A549 (cell line): ENCODE results near the gene TPM2. TPM values are rescaled to one million over a fixed set of nuclear protein-coding genes. Genes with fewer than 3 reads are reported as not detected.

Experiments
- ATAC-seq, 2 experiments: fragments of 200-7000 bp in 1 of 2; fragments of >200 bp in 1 of 2; cut with Nextera tagmentation in 1 of 2; cut with Tn5 transposase in 1 of 2; 3 replicates each; pipeline versions ENCODE4 v1.8.0 to v1.9.1; 2018 to 2020; ENCODE audit warnings: mild to moderate bottlenecking in 1 of 2, moderate library complexity in 1 of 2
- CTCF ChIA-PET: fragments of 300-600 bp; sonication (Branson Sonifier 250); formaldehyde crosslinking; extraction: SDS; loops from one replicate; lab custom pipeline; 2021; ENCODE audit warnings: antibody characterized with exemption, inconsistent platforms; lab: Yijun Ruan, JAX
- POLR2A ChIA-PET: fragments of 350-600 bp; formaldehyde crosslinking; extraction: SDS; loops from one replicate; lab custom pipeline; 2021; ENCODE audit warnings: antibody characterized with exemption, inconsistent platforms; lab: Yijun Ruan, JAX
- DNase-seq, 2 experiments: peaks; one replicate each; pipeline versions ENCODE4 v3.0.0 to v3.0.0-alpha.2; 2011 to 2016; ENCODE audit warnings: low read depth in 1 of 2, low spot score in 1 of 2
- FAIRE-seq: peaks from 2 replicates; lab custom pipeline; 2011; peaks lifted over from hg19 to GRCh38; lab: Jason Lieb, UNC
- H3K27ac ChIP-seq, 2 experiments: fragments of >200 bp; sonication (Bioruptor Twin); formaldehyde crosslinking; 3 replicates each; pipeline ENCODE4 v1.5.1; 2016 to 2017
- H3K4me1 ChIP-seq: fragments of >200 bp; sonication (Bioruptor Twin); formaldehyde crosslinking; 3 replicates; pipeline ENCODE4 v1.6.1; 2016
- H3K4me2 ChIP-seq: fragments of >200 bp; sonication (Bioruptor Twin); formaldehyde crosslinking; 3 replicates; pipeline ENCODE4 v1.6.1; 2016
- H3K4me3 ChIP-seq: fragments of >200 bp; sonication (Bioruptor Twin); formaldehyde crosslinking; 3 replicates; pipeline ENCODE4 v1.5.1; 2016
- H3K9me3 ChIP-seq: fragments of >200 bp; sonication (Bioruptor Twin); formaldehyde crosslinking; 3 replicates; pipeline ENCODE4 v1.6.1; 2016
- CBX2 ChIP-seq: fragments of 200-600 bp; sonication (generic); IDR thresholded peaks from 2 replicates; pipeline ENCODE4 v1.6.1; 2016; ENCODE audit warnings: low read depth, mild to moderate bottlenecking, borderline replicate concordance
- CTCF ChIP-seq: fragments of >200 bp; sonication (Bioruptor Twin); formaldehyde crosslinking; IDR thresholded peaks from 3 replicates; pipeline ENCODE4 v1.5.1; 2016
- HOXA7 ChIP-seq: fragments of 250-450 bp; sonication (Bioruptor Pico); IDR thresholded peaks from 2 replicates; pipeline ENCODE4 v1.5.0; 2020; ENCODE audit warnings: mild to moderate bottlenecking, moderate library complexity
- JUN ChIP-seq, 2 experiments: fragments of >200 bp; sonication (Bioruptor Twin); formaldehyde crosslinking; IDR thresholded peaks; 2 replicates in 1 of 2; 3 replicates in 1 of 2; pipeline ENCODE4 v1.6.1; 2016 to 2017
- JUNB ChIP-seq: fragments of >200 bp; sonication (Bioruptor Twin); formaldehyde crosslinking; IDR thresholded peaks from 2 replicates; pipeline ENCODE4 v1.6.1; 2016
- KDM5A ChIP-seq: fragments of 200-600 bp; sonication (generic); IDR thresholded peaks from 2 replicates; pipeline ENCODE4 v1.6.1; 2016; ENCODE audit warnings: antibody characterized with exemption, mild to moderate bottlenecking
- MAX ChIP-seq: IDR thresholded peaks from 2 replicates; pipeline ENCODE4 v1.6.1; 2012
- MAZ ChIP-seq: fragments of 150-350 bp; IDR thresholded peaks from 2 replicates; pipeline ENCODE4 v1.6.1; 2014; ENCODE audit warnings: antibody characterized with exemption, low read depth, low read length, borderline replicate concordance
- NFE2L2 ChIP-seq: fragments of 150-350 bp; conservative IDR thresholded peaks from 2 replicates; pipeline ENCODE4 v1.6.1; 2014; ENCODE audit warnings: low read length
- NPAS2 ChIP-seq: fragments of 250-450 bp; sonication (Bioruptor Pico); IDR thresholded peaks from 2 replicates; pipeline ENCODE4 v1.8.0; 2022; ENCODE audit warnings: mild to moderate bottlenecking, moderate library complexity, borderline replicate concordance
- PBX3 ChIP-seq: IDR thresholded peaks from 2 replicates; pipeline ENCODE4 v1.6.1; 2012
- POLR2AphosphoS2 ChIP-seq: conservative IDR thresholded peaks from 2 replicates; pipeline ENCODE4 v1.6.1; 2012; ENCODE audit warnings: low read length, improper control_type of control experiment, inconsistent platforms
- RARB ChIP-seq: fragments of 250-450 bp; sonication (Bioruptor Pico); IDR thresholded peaks from 2 replicates; pipeline ENCODE4 v1.8.0; 2021; ENCODE audit warnings: mild to moderate bottlenecking, moderate library complexity
- RNF2 ChIP-seq: fragments of 200-600 bp; sonication (generic); IDR thresholded peaks from 2 replicates; pipeline ENCODE4 v1.6.1; 2016; ENCODE audit warnings: low read depth, mild to moderate bottlenecking, antibody characterized with exemption, moderate library complexity, borderline replicate concordance
- USF2 ChIP-seq: fragments of 450-650 bp; IDR thresholded peaks from 2 replicates; pipeline ENCODE4 v1.6.1; 2014; ENCODE audit warnings: antibody characterized with exemption
- ZNF302 ChIP-seq: fragments of 250-450 bp; sonication (Bioruptor Pico); IDR thresholded peaks from 2 replicates; pipeline ENCODE4 v1.9.0; 2021; ENCODE audit warnings: inconsistent platforms, mild to moderate bottlenecking, moderate library complexity
- WGBS: methylation state at CpG from one replicate; pipeline ENCODE4 v1.1.6; 2017; ENCODE audit errors: missing lambda C conversion rate; 5-methylcytosine and 5-hydroxymethylcytosine counted together
- polyA plus RNA-seq, 4 experiments: library from polyadenylated mRNA; depleted of rRNA in 3 of 4; stranded (reverse); fragments of >200 nt; fragmentation: RNase III in 1 of 4; extraction: RNeasy Plus Mini Kit Qiagen cat#74134 plus additional on column Dnase treatment in 1 of 4; gene quantifications; 2 replicates in 3 of 4; 3 replicates in 1 of 4; pipeline ENCODE4 v1.2.3, GENCODE V29; 2011 to 2017

Gene TPM2
- polyA plus RNA-seq, 2 of the 4 experiments (the other 2 are of a cell fraction) = 281 to 956 TPM

- DNase-seq = no peak
- CTCF ChIA-PET = interaction anchor here (1.1 to 5.9 kb wide), 4 partner anchors 10 to 46 kb away, joined by 3 to 135 read pairs (median 36); partner anchors contain the start of genes ARHGEF39, CCDC107 and RMRP
- TF ChIP-seq CBX2 = no peak
- no peak for TF ChIP-seq CTCF
- TF ChIP-seq KDM5A = no peak
- no peak for TF ChIP-seq JUNB
- TF ChIP-seq NFE2L2 = no peak
- no peak for TF ChIP-seq MAZ
- TF ChIP-seq, all 56 proteins: peak for 0
- H3K27ac ChIP-seq = peak within 1 kb of the TSS; percentile 45 to 65; a peak in 4 of 6 replicates
- 86% methylated on average over 18 of the region's 22 CpGs for WGBS
- no peak for ATAC-seq
- no peak within 1 kb of the TSS for H3K4me3 ChIP-seq
- peaks cover 30% of the 10 kb centered on the region for H3K4me1 ChIP-seq
- peak within 1 kb of the TSS; percentile 73; the same call in 2 of the 3 replicates for H3K4me2 ChIP-seq
- H3K9me3 ChIP-seq = no peaks in the 10 kb centered on the region
- POLR2A ChIA-PET = no interaction called here
- FAIRE-seq = no peak
Measured at GRCh38 chr9:35650341-35651158, 39.2 kb downstream of the TPM2 start, which contains the start of gene SIT1. Gene SIT1 (minus strand): TSS chr9:35650931. CDS start chr9:35650853, 78 bp downstream.

- no peak for FAIRE-seq
Measured at GRCh38 chr9:35649431-35650340, 40.0 kb downstream of the TPM2 start.

More at GRCh38 chr9:35649431-35650340, 40.0 kb downstream of the TPM2 start:
- DNase-seq (no peak), ATAC-seq (no peak)
- Histone ChIP-seq H3K4me1 (peaks cover 30% of the 10 kb centered on the region), H3K4me2 (no peak overlapping the region), H3K9me3 (no peaks in the 10 kb centered on the region), H3K27ac (peak overlapping the region in 1 of 2 experiments; percentile 8; a peak in 1 of 6 replicates), H3K4me3 (no peak overlapping the region)
- WGBS = 89% methylated on average over 24 of the region's 26 CpGs
- ChIA-PET CTCF (interaction anchor here (0.6 to 5.9 kb wide), 6 partner anchors 10 to 116 kb away, joined by 3 to 135 read pairs (median 8); partner anchors contain the start of genes ARHGEF39, CCDC107 and RMRP), POLR2A (no interaction called here)
- TF ChIP-seq HOXA7 (CRISPR knock-in tag) (no peak), CTCF (no peak), MAX (no peak), MAZ (no peak), PBX3 (no peak), NPAS2 (CRISPR knock-in tag) (no peak), JUN (IDR thresholded peaks at IDR 0.05) (no peak), RNF2 (no peak), USF2 (no peak), RARB (CRISPR knock-in tag) (no peak), CBX2 (no peak), POLR2AphosphoS2 (no peak), ZNF302 (no peak)
